NCI-H1105 treated with DMSO at 0.1 percent for 48 hours (cell line): ENCODE measurements around the gene KCP.

Experiments used
- DNase-seq: peaks from one replicate; lab custom pipeline; 2025; lab: John Stamatoyannopoulos, UW

KCP gene

GRCh38 chr7:128841171-128841690 is 69.3 kb downstream of the KCP start:
- no peak for DNase-seq

- no peak for DNase-seq
These were observed 70.0 kb downstream of the KCP start for GRCh38 chr7:128840326-128841170.

GRCh38 chr7:128839751-128840177 is 70.7 kb downstream of the KCP start:
- no peak for DNase-seq

GRCh38 chr7:128838981-128839731 is 71.4 kb downstream of the KCP start:
- DNase-seq = no peak

GRCh38 chr7:128838109-128838779 is 72.3 kb downstream of the KCP start:
- DNase-seq = no peak

- no peak for DNase-seq
These were observed 73.0 kb downstream of the KCP start for GRCh38 chr7:128837521-128837921.

- no peak for DNase-seq
These were observed 73.7 kb downstream of the KCP start for GRCh38 chr7:128836729-128837348.

- no peak for DNase-seq
These were observed 74.5 kb downstream of the KCP start for GRCh38 chr7:128835790-128836641.

GRCh38 chr7:128835231-128835751 is 75.2 kb downstream of the KCP start:
- no peak for DNase-seq

- no peak for DNase-seq
These were observed 76.6 kb downstream of the KCP start for GRCh38 chr7:128833946-128834325.

- no peak for DNase-seq
These were observed 77.2 kb downstream of the KCP start for GRCh38 chr7:128833148-128833945.

- no peak for DNase-seq
These were observed 77.7 kb downstream of the KCP start for GRCh38 chr7:128832880-128833147.

GRCh38 chr7:128831994-128832879 is 78.3 kb downstream of the KCP start:
- DNase-seq = no peak

- DNase-seq = no peak
These were observed 79.1 kb downstream of the KCP start for GRCh38 chr7:128831178-128831993.

GRCh38 chr7:128830231-128831177 is 80.0 kb downstream of the KCP start, which contains the start of gene FLNC:
Gene FLNC (plus strand): TSS chr7:128830406. CDS start chr7:128830638, 232 bp downstream.
- peak; percentile 5 for DNase-seq

GRCh38 chr7:128829391-128830166 is 80.9 kb downstream of the KCP start:
- DNase-seq = no peak
